ENCODE measurements around the gene EFNA5. TPM values are rescaled to one million over a fixed set of nuclear protein-coding genes. Genes with fewer than 3 reads are reported as not detected.

Gene EFNA5
- total RNA-seq, 4 donors from 2014 or later = 6.8 to 17.9 (median 11.5) TPM

DNA sequence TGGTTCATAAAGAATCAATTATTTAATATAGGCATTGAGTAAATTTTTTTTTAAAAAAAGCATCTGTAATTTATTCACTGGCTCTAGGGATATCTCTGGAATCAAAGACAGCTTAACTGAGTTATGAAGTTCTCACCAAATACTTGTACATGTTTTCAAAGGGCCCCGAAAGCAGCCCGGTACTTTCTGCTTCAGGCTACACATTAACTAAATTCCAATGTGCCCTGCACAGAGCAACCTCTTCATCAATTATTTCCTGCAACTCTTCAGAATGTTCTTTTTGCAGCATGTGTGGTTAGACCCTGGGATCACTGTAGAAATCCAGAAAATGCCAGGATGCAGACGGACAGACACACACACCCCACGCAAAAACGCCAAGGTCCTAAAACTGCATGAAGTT is 209.0 kb downstream of the EFNA5 start:
- Histone ChIP-seq H3K27me3 (no peaks in the 10 kb centered on the region), H3K4me1 (peaks cover 6 to 46% (median 9%) of the 10 kb centered on the region in 3 donors), H3K9me3 (no peaks in the 10 kb centered on the region), H3K4me3 (no peak overlapping the region), H3K27ac (no peak overlapping the region), H3K36me3 (no peaks in the 10 kb centered on the region)
- 76 to 89% methylated on average over 5 of the region's 5 CpGs for WGBS, 2 donors
- TF ChIP-seq POLR2A (IDR thresholded peaks at IDR 0.05) = no peak
- TF ChIP-seq, protein P1, sequence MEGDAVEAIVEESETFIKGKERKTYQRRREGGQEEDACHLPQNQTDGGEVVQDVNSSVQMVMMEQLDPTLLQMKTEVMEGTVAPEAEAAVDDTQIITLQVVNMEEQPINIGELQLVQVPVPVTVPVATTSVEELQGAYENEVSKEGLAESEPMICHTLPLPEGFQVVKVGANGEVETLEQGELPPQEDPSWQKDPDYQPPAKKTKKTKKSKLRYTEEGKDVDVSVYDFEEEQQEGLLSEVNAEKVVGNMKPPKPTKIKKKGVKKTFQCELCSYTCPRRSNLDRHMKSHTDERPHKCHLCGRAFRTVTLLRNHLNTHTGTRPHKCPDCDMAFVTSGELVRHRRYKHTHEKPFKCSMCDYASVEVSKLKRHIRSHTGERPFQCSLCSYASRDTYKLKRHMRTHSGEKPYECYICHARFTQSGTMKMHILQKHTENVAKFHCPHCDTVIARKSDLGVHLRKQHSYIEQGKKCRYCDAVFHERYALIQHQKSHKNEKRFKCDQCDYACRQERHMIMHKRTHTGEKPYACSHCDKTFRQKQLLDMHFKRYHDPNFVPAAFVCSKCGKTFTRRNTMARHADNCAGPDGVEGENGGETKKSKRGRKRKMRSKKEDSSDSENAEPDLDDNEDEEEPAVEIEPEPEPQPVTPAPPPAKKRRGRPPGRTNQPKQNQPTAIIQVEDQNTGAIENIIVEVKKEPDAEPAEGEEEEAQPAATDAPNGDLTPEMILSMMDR (IDR thresholded peaks at IDR 0.05) = no peak
- no peak for DNase-seq
- intact Hi-C loops (cut with DNase I) = no loop called here

DNA sequence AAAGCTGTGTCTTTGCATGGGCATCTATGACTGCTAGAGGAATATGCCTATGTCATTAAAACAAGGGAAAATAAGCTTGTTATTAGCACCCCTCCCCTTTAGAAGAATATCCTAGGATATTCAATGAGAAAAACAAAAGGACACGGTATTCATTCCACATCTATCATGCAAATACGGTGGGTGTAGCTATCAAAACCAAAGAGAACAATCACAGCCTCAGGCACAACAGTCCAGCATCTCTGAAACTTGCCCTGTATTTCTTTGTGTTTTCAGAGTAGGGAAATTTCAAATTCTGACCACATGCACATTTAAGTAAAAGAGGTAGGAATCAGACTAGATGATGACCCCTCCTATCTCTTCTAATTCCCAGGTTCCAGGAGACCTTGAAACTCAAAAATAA is 209.9 kb downstream of the EFNA5 start:
- 30 to 37% methylated on average over 2 of the region's 2 CpGs for WGBS, 2 donors
- peaks cover 9 to 46% (median 12%) of the 10 kb centered on the region in 3 donors for H3K4me1 ChIP-seq
- no peak overlapping the region for H3K4me3 ChIP-seq
- DNase-seq = no peak
- no peaks in the 10 kb centered on the region for H3K36me3 ChIP-seq
- H3K27me3 ChIP-seq = no peaks in the 10 kb centered on the region
- intact Hi-C loops (cut with DNase I) = no loop called here
- H3K27ac ChIP-seq = no peak overlapping the region
- TF ChIP-seq, protein P1 (IDR thresholded peaks at IDR 0.05) = no peak
- TF ChIP-seq POLR2A (IDR thresholded peaks at IDR 0.05) = no peak
- H3K9me3 ChIP-seq = no peaks in the 10 kb centered on the region

DNA sequence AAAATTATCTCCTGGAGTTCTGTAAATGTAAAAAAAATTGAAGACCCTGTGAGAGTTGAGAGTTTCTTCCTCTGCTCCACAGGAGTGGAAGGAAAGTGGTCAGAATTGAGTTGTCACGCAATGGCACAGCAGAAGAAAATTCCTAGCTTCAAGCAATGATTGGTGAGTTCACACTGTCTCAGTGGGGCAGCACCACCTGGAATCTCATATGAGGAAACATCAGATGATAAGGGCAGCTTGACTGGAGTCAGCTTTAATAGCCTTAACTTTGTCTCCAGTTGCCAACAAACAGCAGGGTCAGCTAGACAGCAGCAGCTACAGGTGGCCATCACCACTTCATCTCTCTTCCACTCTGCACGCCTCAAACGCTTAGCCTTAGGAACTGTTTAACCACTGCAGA is 211.1 kb downstream of the EFNA5 start:
- Histone ChIP-seq H3K27me3 (no peaks in the 10 kb centered on the region), H3K4me1 (peaks cover 12 to 46% (median 19%) of the 10 kb centered on the region in 3 donors), H3K36me3 (no peaks in the 10 kb centered on the region), H3K4me3 (no peak overlapping the region), H3K9me3 (no peaks in the 10 kb centered on the region), H3K27ac (no peak overlapping the region)
- no peak for DNase-seq
- TF ChIP-seq, protein P1 (IDR thresholded peaks at IDR 0.05) = no peak
- 93 to 96% methylated on average over 3 of the region's 3 CpGs for WGBS, 2 donors
- intact Hi-C loops (cut with DNase I) = no loop called here

DNA sequence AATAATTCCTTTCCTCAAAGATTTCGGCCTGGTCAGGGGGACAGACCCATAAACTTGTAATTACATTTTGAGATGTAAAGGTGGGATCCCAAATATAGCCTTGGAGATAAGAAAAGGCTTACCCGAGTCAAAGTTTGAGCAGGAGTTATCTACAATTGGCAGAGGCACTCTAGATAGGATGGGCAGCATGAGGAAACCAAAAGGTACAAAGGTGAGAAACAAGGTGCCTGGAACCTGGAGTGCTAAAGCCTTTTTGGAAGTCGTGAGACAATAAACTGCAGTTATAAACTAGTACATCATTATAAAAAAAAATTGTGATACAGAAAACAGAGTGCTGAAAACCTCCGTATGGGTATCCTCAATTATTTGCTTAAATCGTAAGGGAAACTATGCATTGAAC is 212.4 kb downstream of the EFNA5 start:
- TF ChIP-seq, protein P1 (IDR thresholded peaks at IDR 0.05) = no peak
- no peak for TF ChIP-seq POLR2A (IDR thresholded peaks at IDR 0.05)
- Histone ChIP-seq H3K27me3 (no peaks in the 10 kb centered on the region), H3K4me1 (peaks cover 10 to 51% (median 19%) of the 10 kb centered on the region in 3 donors), H3K27ac (no peak overlapping the region), H3K4me3 (no peak overlapping the region), H3K9me3 (no peaks in the 10 kb centered on the region), H3K36me3 (no peaks in the 10 kb centered on the region)
- 68 to 90% methylated on average over 5 of the region's 5 CpGs for WGBS, 2 donors
- no peak for DNase-seq
- intact Hi-C loops (cut with DNase I) = no loop called here

DNA sequence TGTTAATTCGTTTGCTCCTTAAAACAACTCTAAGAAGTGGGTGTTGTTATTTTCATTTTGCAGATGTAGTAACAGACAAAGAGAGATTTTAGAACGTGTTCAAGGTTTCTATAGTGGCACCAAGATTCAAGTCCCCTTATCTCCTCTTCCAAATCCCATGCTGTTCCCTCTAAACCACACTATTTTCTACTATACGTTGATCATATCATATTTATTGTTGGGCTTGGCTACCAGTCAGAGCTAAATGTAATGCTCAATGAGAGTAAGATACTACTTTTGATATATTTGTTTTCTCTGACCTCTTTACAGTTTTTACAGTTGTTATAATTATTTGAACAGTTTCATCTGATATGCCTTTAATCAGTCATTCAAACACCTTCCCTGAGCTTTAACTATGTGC is 212.9 kb downstream of the EFNA5 start:
- Histone ChIP-seq H3K4me1 (peaks cover 10 to 54% (median 19%) of the 10 kb centered on the region in 3 donors), H3K27me3 (no peaks in the 10 kb centered on the region), H3K9me3 (no peaks in the 10 kb centered on the region), H3K4me3 (no peak overlapping the region), H3K27ac (peak overlapping the region in 1 of 4 donors; percentile 67), H3K36me3 (no peaks in the 10 kb centered on the region)
- 52 to 65% methylated on average over 3 of the region's 3 CpGs for WGBS, 2 donors
- TF ChIP-seq POLR2A (IDR thresholded peaks at IDR 0.05) = no peak
- TF ChIP-seq, protein P1 (IDR thresholded peaks at IDR 0.05) = no peak
- intact Hi-C loops (cut with DNase I) = no loop called here
- DNase-seq = no peak

All from esophagus squamous epithelium (tissue), 5 donors.